H1 (cell line): Measurements from ENCODE around the gene BAAT. TPM values are rescaled to one million over a fixed set of nuclear protein-coding genes. Genes with fewer than 3 reads are reported as not detected.

Experiments
- CTCF ChIA-PET: fragments of 300-600 bp; sonication (Branson Sonifier 250); formaldehyde crosslinking; loops from one replicate; lab custom pipeline; 2021; ENCODE audit not compliant: partially characterized antibody; lab: Charles Lee
- POLR2A ChIA-PET: fragments of 300-600 bp; sonication (Branson Sonifier 250); formaldehyde crosslinking; loops from one replicate; lab custom pipeline; 2021; ENCODE audit warnings: inconsistent platforms; ENCODE audit not compliant: partially characterized antibody; lab: Charles Lee
- DNase-seq, 2 experiments: peaks; one replicate each; pipeline versions ENCODE4 v3.0.0 to v3.0.0-alpha.2; 2010 to 2022; ENCODE audit warnings: low spot score in 2 of 2, low read depth in 1 of 2, mixed read lengths in 1 of 2
- FAIRE-seq: peaks from 2 replicates; lab custom pipeline; 2011; peaks lifted over from hg19 to GRCh38; lab: Jason Lieb, UNC
- H2AFZ ChIP-seq: 2 replicates; pipeline ENCODE4 v1.8.1; 2012; ENCODE audit warnings: low read length, inconsistent platforms
- H2AK5ac ChIP-seq: 2 replicates; pipeline ENCODE4 v1.6.1; 2013; ENCODE audit warnings: low read depth, low read length
- H2BK120ac ChIP-seq: replicated peaks from 2 replicates; pipeline ENCODE3; 2013; ENCODE audit warnings: low read depth, low read length, inconsistent platforms
- H2BK12ac ChIP-seq: 2 replicates; pipeline ENCODE4 v1.6.1; 2013; ENCODE audit warnings: low read depth, low read length
- H2BK15ac ChIP-seq: 2 replicates; pipeline ENCODE4 v1.6.1; 2013; ENCODE audit warnings: low read length
- H2BK20ac ChIP-seq: 2 replicates; pipeline ENCODE4 v1.6.1; 2013; ENCODE audit warnings: low read length
- H2BK5ac ChIP-seq: 2 replicates; pipeline ENCODE4 v1.6.1; 2013; ENCODE audit warnings: low read depth, low read length
- H3K14ac ChIP-seq: 2 replicates; pipeline ENCODE4 v1.6.1; 2013; ENCODE audit warnings: inconsistent platforms; ENCODE audit not compliant: insufficient read length
- H3K18ac ChIP-seq: 2 replicates; pipeline ENCODE4 v1.6.1; 2013; ENCODE audit warnings: low read length; ENCODE audit errors: extremely low read depth
- H3K23ac ChIP-seq: 2 replicates; pipeline ENCODE4 v1.6.1; 2013; ENCODE audit warnings: inconsistent platforms; ENCODE audit not compliant: insufficient read length
- H3K23me2 ChIP-seq: 2 replicates; pipeline ENCODE4 v1.6.1; 2013; ENCODE audit warnings: low read depth, low read length
- H3K27ac ChIP-seq: 2 replicates; pipeline ENCODE4 v1.6.1; 2011; ENCODE audit warnings: low read depth, low read length, inconsistent platforms
- H3K27me3 ChIP-seq, 4 experiments: replicated peaks in 1 of 4; 1 replicate in 1 of 4; 2 replicates in 3 of 4; pipeline versions ENCODE4 v1.6.1 to v1.8.1; 2011 to 2013; ENCODE audit warnings: low read length in 3 of 4, mild to moderate bottlenecking in 3 of 4, inconsistent platforms in 2 of 4, mixed read lengths in 2 of 4, moderate library complexity in 1 of 4; ENCODE audit not compliant: control insufficient read depth in 3 of 4, insufficient read depth in 3 of 4; ENCODE audit errors: extremely low read depth in 1 of 4
- H3K36me3 ChIP-seq, 4 experiments: 2 replicates each; pipeline versions ENCODE4 v1.6.1 to v1.8.1; 2011 to 2013; ENCODE audit warnings: mild to moderate bottlenecking in 4 of 4, low read length in 3 of 4, moderate library complexity in 2 of 4, control low read depth in 1 of 4, inconsistent platforms in 1 of 4; ENCODE audit not compliant: insufficient read depth in 4 of 4, control insufficient read depth in 2 of 4
- H3K4ac ChIP-seq: replicated peaks from 2 replicates; pipeline ENCODE3; 2013; ENCODE audit warnings: low read length, low read depth, mixed read lengths, inconsistent platforms; ENCODE audit not compliant: insufficient read length
- H3K4me1 ChIP-seq, 4 experiments: replicated peaks in 1 of 4; 1 replicate in 1 of 4; 2 replicates in 3 of 4; pipeline versions ENCODE4 v1.6.1 to v1.8.1; 2011 to 2013; ENCODE audit warnings: low read length in 3 of 4, inconsistent platforms in 2 of 4, mixed read lengths in 1 of 4; ENCODE audit not compliant: insufficient read depth in 4 of 4, control insufficient read depth in 3 of 4
- H3K4me2 ChIP-seq, 2 experiments: 2 replicates each; pipeline versions ENCODE4 v1.6.1 to v1.8.1; 2011 to 2013; ENCODE audit warnings: low read depth in 2 of 2, low read length in 2 of 2, control low read depth in 1 of 2, inconsistent platforms in 1 of 2, mild to moderate bottlenecking in 1 of 2; ENCODE audit not compliant: insufficient read depth in 1 of 2
- H3K4me3 ChIP-seq, 4 experiments: fragments of 200-600, 300-600 bp in 1 of 4; sonication (generic), shearing (Covaris generic), sonication (Bioruptor Twin) in 1 of 4; 2 replicates each; pipeline versions ENCODE4 v1.5.1 to v1.8.1; 2011 to 2016; ENCODE audit warnings: low read length in 4 of 4, low read depth in 3 of 4, control low read depth in 2 of 4, inconsistent platforms in 2 of 4, mild to moderate bottlenecking in 2 of 4, mixed read lengths in 1 of 4, moderate library complexity in 1 of 4; ENCODE audit not compliant: insufficient read depth in 2 of 4; ENCODE audit errors: extremely low read depth in 1 of 4
- H3K56ac ChIP-seq: replicated peaks from 2 replicates; pipeline ENCODE3; 2013; ENCODE audit warnings: low read depth, mild to moderate bottlenecking, mixed read lengths, low read length, inconsistent platforms; ENCODE audit not compliant: insufficient read length
- H3K79me1 ChIP-seq: 2 replicates; pipeline ENCODE4 v1.6.1; 2013; ENCODE audit warnings: low read depth, low read length, control low read depth
- H3K79me2 ChIP-seq, 2 experiments: 2 replicates each; pipeline versions ENCODE4 v1.6.1 to v1.8.1; 2012 to 2013; ENCODE audit warnings: low read length in 2 of 2, mild to moderate bottlenecking in 2 of 2, inconsistent platforms in 1 of 2; ENCODE audit not compliant: insufficient read depth in 2 of 2, control insufficient read depth in 1 of 2
- H3K9ac ChIP-seq, 4 experiments: replicated peaks in 1 of 4; 1 replicate in 1 of 4; 2 replicates in 3 of 4; pipeline versions ENCODE4 v1.6.1 to v1.8.1; 2011 to 2013; ENCODE audit warnings: low read depth in 3 of 4, low read length in 3 of 4, control low read depth in 2 of 4, mild to moderate bottlenecking in 2 of 4, moderate library complexity in 2 of 4, inconsistent platforms in 1 of 4; ENCODE audit errors: extremely low read depth in 1 of 4
- H3K9me3 ChIP-seq, 2 experiments: 2 replicates each; pipeline versions ENCODE4 v1.6.1 to v1.8.1; 2012 to 2013; ENCODE audit warnings: mild to moderate bottlenecking in 2 of 2, moderate library complexity in 2 of 2, control low read depth in 1 of 2, inconsistent platforms in 1 of 2, low read depth in 1 of 2, low read length in 1 of 2, mixed read lengths in 1 of 2; ENCODE audit not compliant: insufficient read depth in 2 of 2
- H4K20me1 ChIP-seq, 2 experiments: replicated peaks in 1 of 2; 2 replicates each; pipeline versions ENCODE3 to v1.8.1; 2011 to 2013; ENCODE audit warnings: inconsistent platforms in 2 of 2, low read length in 2 of 2, mild to moderate bottlenecking in 1 of 2; ENCODE audit not compliant: insufficient read depth in 2 of 2, control insufficient read depth in 1 of 2
- H4K5ac ChIP-seq: 2 replicates; pipeline ENCODE4 v1.6.1; 2013; ENCODE audit warnings: low read length, low read depth, mixed read lengths, inconsistent platforms; ENCODE audit not compliant: insufficient read length
- H4K8ac ChIP-seq: 2 replicates; pipeline ENCODE4 v1.8.0; 2013; ENCODE audit warnings: mild to moderate bottlenecking, moderate library complexity, low read length, inconsistent platforms; ENCODE audit not compliant: insufficient read depth; ENCODE audit errors: extremely low read depth
- H4K91ac ChIP-seq: replicated peaks from 2 replicates; pipeline ENCODE3; 2013; ENCODE audit warnings: low read length, mixed read lengths, inconsistent platforms; ENCODE audit not compliant: insufficient read length
- CREB1 ChIP-seq: IDR thresholded peaks from 2 replicates; pipeline ENCODE4 v1.6.1; 2012; ENCODE audit warnings: inconsistent platforms
- JUN ChIP-seq: IDR thresholded peaks from 2 replicates; pipeline ENCODE4 v1.6.1; 2011; ENCODE audit warnings: low read depth, mild to moderate bottlenecking, improper control_type of control experiment, low read length
- NRF1 ChIP-seq: IDR thresholded peaks from 2 replicates; pipeline ENCODE4 v1.6.1; 2011; ENCODE audit warnings: mild to moderate bottlenecking, low read depth, low read length, improper control_type of control experiment
- SAP30 ChIP-seq: fragments of 300-600 bp; sonication (generic); IDR thresholded peaks from 2 replicates; pipeline ENCODE4 v1.7.1; 2012; ENCODE audit warnings: low read length, moderate library complexity, mild to moderate bottlenecking, inconsistent platforms; ENCODE audit not compliant: insufficient read depth, insufficient replicate concordance
- SUZ12 ChIP-seq: fragments of 200-600 bp; sonication (generic); IDR thresholded peaks from 2 replicates; pipeline ENCODE4 v1.6.1; 2012; ENCODE audit warnings: mild to moderate bottlenecking, inconsistent platforms, low read length, moderate library complexity, mixed read lengths
- ZNF274 ChIP-seq: IDR thresholded peaks from 2 replicates; pipeline ENCODE4 v1.7.0; 2012; ENCODE audit warnings: low read length, borderline replicate concordance; ENCODE audit errors: extremely low read depth
- polyA plus RNA-seq, 7 experiments: library from polyadenylated mRNA; depleted of rRNA in 3 of 7; stranded (reverse) in 5 of 7; unstranded in 2 of 7; fragments of >200 nt in 5 of 7; fragments of 200-250 nt in 2 of 7; gene quantifications; 1 replicate in 5 of 7; 2 replicates in 1 of 7; 4 replicates in 1 of 7; pipeline versions ENCODE4 v1.2.1 to v1.2.3, GENCODE V29; 2011 to 2013; ENCODE audit warnings: missing spikeins in 2 of 7, mixed read lengths in 2 of 7
- total RNA-seq: library from RNA; stranded (reverse); fragmentation: NEBNext Ultra II Directional; extraction: Animal tissue kit (Norgen Biotek cat#: 25700); gene quantifications from 2 replicates; pipeline ENCODE4 v1.2.1, GENCODE V29; 2021

The BAAT gene
- total and polyA plus RNA-seq, 2 of the 8 experiments (the other 6 are each of a cell fraction or from before 2014, with no cell fraction given) = 0.09 to 0.17 TPM

DNA sequence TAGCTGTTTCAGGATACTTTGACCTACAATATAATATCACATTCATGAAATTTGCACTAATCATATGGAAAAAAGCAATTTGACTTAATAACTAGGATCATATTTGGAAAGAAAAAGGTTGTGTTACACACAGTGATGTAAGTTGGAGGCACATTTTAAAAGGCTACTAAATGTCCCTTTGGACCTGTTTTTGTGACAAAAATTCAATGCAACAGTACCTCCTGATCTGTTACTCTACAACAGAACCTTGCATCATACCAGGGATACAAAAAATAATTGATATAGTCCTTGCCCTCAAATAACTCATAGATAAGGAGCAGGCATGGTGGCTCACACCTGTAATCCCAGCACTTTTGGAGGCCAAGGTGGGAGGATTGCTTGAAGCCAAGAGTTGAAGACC, 67.1 kb downstream of the BAAT start:
- H2BK5ac ChIP-seq = no peak overlapping the region
- H3K27ac ChIP-seq = no peak overlapping the region
- TF ChIP-seq NRF1 = no peak
- TF ChIP-seq JUN = no peak
- no peak for TF ChIP-seq ZNF274
- TF ChIP-seq CREB1 = no peak
- no peak for TF ChIP-seq SUZ12
- TF ChIP-seq SAP30 = no peak

More for the DNA sequence above, 67.1 kb downstream of the BAAT start:
- no peak overlapping the region for H4K8ac ChIP-seq
- H2AFZ ChIP-seq = no peak overlapping the region
- H3K23me2 ChIP-seq = no peaks in the 10 kb centered on the region
- no peak overlapping the region for H2BK120ac ChIP-seq
- H4K20me1 ChIP-seq = no peaks in the 10 kb centered on the region
- no peak overlapping the region for H2AK5ac ChIP-seq
- H3K14ac ChIP-seq = no peak overlapping the region
- ChIA-PET CTCF (interaction anchor here (0.8 kb wide), 1 partner anchor 199 kb away, joined by 3 read pairs; no protein-coding TSS in a partner anchor), POLR2A (no interaction called here)
- no peak overlapping the region for H2BK20ac ChIP-seq
- no peak overlapping the region for H3K56ac ChIP-seq
- no peak overlapping the region for H3K18ac ChIP-seq
- no peak overlapping the region for H2BK15ac ChIP-seq
- no peak overlapping the region for H3K4ac ChIP-seq
- no peaks in the 10 kb centered on the region for H3K4me1 ChIP-seq
- DNase-seq (no peak), FAIRE-seq (no peak)
- no peak overlapping the region for H3K4me2 ChIP-seq
- no peaks in the 10 kb centered on the region for H3K79me2 ChIP-seq
- no peak overlapping the region for H3K9ac ChIP-seq
- H2BK12ac ChIP-seq = no peak overlapping the region
- no peak overlapping the region for H4K5ac ChIP-seq
- no peaks in the 10 kb centered on the region; a peak in 1 of 4 replicates for H3K9me3 ChIP-seq
- H4K91ac ChIP-seq = no peak overlapping the region
- no peak overlapping the region for H3K23ac ChIP-seq
- no peak overlapping the region for H3K4me3 ChIP-seq
- H3K36me3 ChIP-seq = no peaks in the 10 kb centered on the region
- no peaks in the 10 kb centered on the region for H3K27me3 ChIP-seq
- H3K79me1 ChIP-seq = no peaks in the 10 kb centered on the region
